NCI-H524 treated with DMSO at 0.1 percent for 48 hours (cell line): ENCODE results near the gene ACTR5.
"Not testable (repeated sequence)": the region's sequence is repeated elsewhere in the genome, so short reads cannot be mapped to it uniquely, and the experiment has no call there.

Experiments used
- DNase-seq: peaks from one replicate; lab custom pipeline; 2025; lab: John Stamatoyannopoulos, UW

Gene ACTR5

GRCh38 chr20:38766071-38766470 is 17.8 kb downstream of the ACTR5 start:
- DNase-seq: no peak

GRCh38 chr20:38769376-38770295 is 21.4 kb downstream of the ACTR5 start:
- DNase-seq: no peak

- DNase-seq: no peak
Measured at GRCh38 chr20:38770546-38770945, 22.3 kb downstream of the ACTR5 start.

- no peak for DNase-seq
Measured at GRCh38 chr20:38770970-38771369, 22.7 kb downstream of the ACTR5 start.

- no peak for DNase-seq
Measured at GRCh38 chr20:38771621-38772020, 23.4 kb downstream of the ACTR5 start.

- no peak for DNase-seq
Measured at GRCh38 chr20:38774167-38774566, 25.9 kb downstream of the ACTR5 start.

- no peak for DNase-seq
Measured at GRCh38 chr20:38776363-38776762, 28.1 kb downstream of the ACTR5 start.

- DNase-seq: no peak
Measured at GRCh38 chr20:38779247-38780097, 31.2 kb downstream of the ACTR5 start.

GRCh38 chr20:38782275-38782674 is 34.0 kb downstream of the ACTR5 start:
- DNase-seq: no peak

- no peak for DNase-seq
Measured at GRCh38 chr20:38787870-38788269, 39.6 kb downstream of the ACTR5 start.

GRCh38 chr20:38789503-38790199 is 41.4 kb downstream of the ACTR5 start:
- no peak for DNase-seq

- DNase-seq: no peak
Measured at GRCh38 chr20:38790200-38791053, 42.2 kb downstream of the ACTR5 start.

GRCh38 chr20:38791291-38791690 is 43.0 kb downstream of the ACTR5 start:
- no peak for DNase-seq

- no peak for DNase-seq
Measured at GRCh38 chr20:38791940-38792339, 43.7 kb downstream of the ACTR5 start.

- DNase-seq: not testable (repeated sequence)
Measured at GRCh38 chr20:38794057-38794456, 45.8 kb downstream of the ACTR5 start.

- DNase-seq: no peak
Measured at GRCh38 chr20:38798266-38798665, 50.0 kb downstream of the ACTR5 start.

- DNase-seq: no peak
Measured at GRCh38 chr20:38799203-38799602, 50.9 kb downstream of the ACTR5 start.

GRCh38 chr20:38800882-38801281 is 52.6 kb downstream of the ACTR5 start:
- DNase-seq: no peak

- DNase-seq: no peak
Measured at GRCh38 chr20:38804221-38804620, 56.0 kb downstream of the ACTR5 start.

- no peak for DNase-seq
Measured at GRCh38 chr20:38804682-38805501, 56.6 kb downstream of the ACTR5 start.
